Endothelial cell of umbilical vein (primary cell): ENCODE measurements around the gene ZMYM3. TPM values are rescaled to one million over a fixed set of nuclear protein-coding genes. Genes with fewer than 3 reads are reported as not detected.
"Not testable (repeated sequence)": the region's sequence is repeated elsewhere in the genome, so short reads cannot be mapped to it uniquely, and the experiment has no call there.

Experiments used
- BruUV-seq: library from RNA; stranded (reverse); fragments of 400-500 nt; replicated peaks from 2 replicates; lab custom pipeline; 2021; lab: Mats Ljungman, UMichigan
- CTCF ChIA-PET: fragments of 300-600, 350-600 bp; sonication (Branson Sonifier 250); formaldehyde crosslinking; loops from one replicate; lab custom pipeline; 2021; ENCODE audit warnings: antibody characterized with exemption, inconsistent platforms; lab: Charles Lee
- POLR2A ChIA-PET: fragments of 300-600, 350-600 bp; sonication (Branson Sonifier 250); formaldehyde crosslinking; loops from one replicate; lab custom pipeline; 2021; ENCODE audit warnings: antibody characterized with exemption, inconsistent platforms; lab: Charles Lee
- DNase-seq: peaks from one replicate; pipeline ENCODE4 v3.0.0-alpha.2; 2011; ENCODE audit warnings: low read depth, low spot score
- FAIRE-seq: peaks from 2 replicates; lab custom pipeline; 2011; peaks lifted over from hg19 to GRCh38; lab: Jason Lieb, UNC
- H2AFZ ChIP-seq: 2 replicates; pipeline ENCODE4 v1.6.0; 2012; ENCODE audit warnings: low read depth, low read length, control low read depth, inconsistent platforms
- H3K27ac ChIP-seq: 2 replicates; pipeline ENCODE4 v1.5.1; 2011; ENCODE audit warnings: low read depth, mild to moderate bottlenecking, control low read depth, low read length, moderate library complexity; ENCODE audit not compliant: insufficient read depth
- H3K27me3 ChIP-seq, 2 experiments: 2 replicates each; pipeline versions ENCODE4 v1.6.0 to v1.6.1; 2011; ENCODE audit warnings: low read length in 2 of 2, mixed read lengths in 1 of 2; ENCODE audit not compliant: control insufficient read depth in 2 of 2, insufficient read depth in 2 of 2
- H3K36me3 ChIP-seq, 2 experiments: 2 replicates in 1 of 2; 3 replicates in 1 of 2; pipeline ENCODE4 v1.5.1; 2011; ENCODE audit warnings: low read length in 2 of 2, mild to moderate bottlenecking in 1 of 2, moderate library complexity in 1 of 2; ENCODE audit not compliant: control insufficient read depth in 2 of 2, insufficient read depth in 2 of 2; ENCODE audit errors: extremely low read depth in 1 of 2
- H3K4me1 ChIP-seq: 3 replicates; pipeline ENCODE4 v1.5.1; 2011; ENCODE audit warnings: mild to moderate bottlenecking, low read length; ENCODE audit not compliant: control insufficient read depth, insufficient read depth; ENCODE audit errors: extremely low read depth
- H3K4me2 ChIP-seq: 2 replicates; pipeline ENCODE4 v1.6.1; 2011; ENCODE audit warnings: low read length, control low read depth, mixed read lengths; ENCODE audit not compliant: insufficient read depth
- H3K4me3 ChIP-seq, 3 experiments: fragments of 200-600 bp in 1 of 3; sonication (generic), shearing (Covaris generic) in 1 of 3; replicated peaks in 1 of 3; 2 replicates each; pipeline ENCODE4 v1.5.1; 2011 to 2016; ENCODE audit warnings: control low read depth in 3 of 3, low read length in 3 of 3, mild to moderate bottlenecking in 2 of 3, inconsistent platforms in 1 of 3, low read depth in 1 of 3, moderate library complexity in 1 of 3; ENCODE audit not compliant: insufficient read depth in 1 of 3
- H3K79me2 ChIP-seq: 2 replicates; pipeline ENCODE4 v1.6.0; 2012; ENCODE audit warnings: low read length, inconsistent platforms; ENCODE audit not compliant: control insufficient read depth, insufficient read depth
- H3K9ac ChIP-seq: replicated peaks from 2 replicates; pipeline ENCODE3; 2011; ENCODE audit warnings: low read length, control low read depth; ENCODE audit not compliant: insufficient read depth; ENCODE audit errors: extremely low read depth
- H3K9me1 ChIP-seq: replicated peaks from 3 replicates; pipeline ENCODE4 v1.6.0; 2011; ENCODE audit warnings: mild to moderate bottlenecking, low read length; ENCODE audit not compliant: control insufficient read depth, insufficient read depth; ENCODE audit errors: extremely low read depth
- H3K9me3 ChIP-seq: replicated peaks from 2 replicates; pipeline ENCODE4 v1.5.1; 2012; ENCODE audit warnings: low read length, inconsistent platforms; ENCODE audit not compliant: control insufficient read depth, insufficient read depth
- H4K20me1 ChIP-seq: replicated peaks from 2 replicates; pipeline ENCODE3; 2011; ENCODE audit warnings: mild to moderate bottlenecking, low read length; ENCODE audit not compliant: control insufficient read depth, insufficient read depth; ENCODE audit errors: extremely low read depth
- EZH2 ChIP-seq: IDR thresholded peaks from 2 replicates; pipeline ENCODE4 v1.6.1; 2012; ENCODE audit warnings: borderline replicate concordance, low read depth, mild to moderate bottlenecking, moderate library complexity, low read length, inconsistent platforms; ENCODE audit not compliant: severe bottlenecking
- FOS ChIP-seq: IDR thresholded peaks from 2 replicates; pipeline ENCODE4 v1.6.1; 2011; ENCODE audit warnings: mild to moderate bottlenecking, low read length, moderate library complexity, borderline replicate concordance; ENCODE audit not compliant: insufficient read depth
- GATA2 ChIP-seq: IDR thresholded peaks from 2 replicates; pipeline ENCODE4 v1.7.0; 2011; ENCODE audit warnings: low read depth, mild to moderate bottlenecking, moderate library complexity, mixed read lengths, low read length; ENCODE audit not compliant: insufficient read length, insufficient read depth
- JUN ChIP-seq: IDR thresholded peaks from 2 replicates; pipeline ENCODE4 v1.6.1; 2011; ENCODE audit warnings: borderline replicate concordance, low read depth; ENCODE audit not compliant: insufficient read length, insufficient read depth
- MYC ChIP-seq: IDR thresholded peaks from one replicate; pipeline ENCODE4 v1.6.1; 2011; ENCODE audit warnings: mild to moderate bottlenecking, low read depth, low read length
- POLR2A ChIP-seq: IDR thresholded peaks from 2 replicates; pipeline ENCODE4 v1.6.1; 2012; ENCODE audit warnings: low read depth, mild to moderate bottlenecking, control low read depth, low read length
- POLR2AphosphoS5 ChIP-seq: IDR thresholded peaks from 2 replicates; pipeline ENCODE4 v1.6.1; 2012; ENCODE audit warnings: low read depth, mild to moderate bottlenecking, control low read depth, low read length, moderate library complexity; ENCODE audit not compliant: insufficient read depth
- dilution Hi-C: fragments of 300-500 bp; cut with MboI; formaldehyde crosslinking; loops from one replicate; pipeline ENCODE4 v1.15.0; 2019; ENCODE audit warnings: low sequenced_read_pairs; ENCODE audit not compliant: extremely low pct_ligation_motif_present
- intact Hi-C: fragments of 100-400 bp; cut with micrococcal nuclease; formaldehyde crosslinking; loops from one replicate; pipeline ENCODE4 v1.10.0; 2022
- polyA plus RNA-seq, 4 experiments: library from polyadenylated mRNA; depleted of rRNA in 3 of 4; stranded (reverse) in 3 of 4; unstranded in 1 of 4; fragments of >200 nt; gene quantifications; 2 replicates each; pipeline versions ENCODE4 v1.2.1 to v1.2.3, GENCODE V29; 2011 to 2012; ENCODE audit warnings: missing spikeins in 1 of 4
- total RNA-seq: library from RNA; stranded (reverse); gene quantifications from 2 replicates; pipeline ENCODE4 v1.2.3, GENCODE V29; 2021
- TF ChIP-seq, protein P1 (sequence below), 2 donors: IDR thresholded peaks; 1 replicate in 1 of 2; 2 replicates in 1 of 2; pipeline ENCODE4 v1.5.1; 2011; ENCODE audit warnings: low read length in 2 of 2, mild to moderate bottlenecking in 2 of 2, moderate library complexity in 2 of 2, control low read depth in 1 of 2, inconsistent platforms in 1 of 2, low read depth in 1 of 2; ENCODE audit not compliant: insufficient read depth in 1 of 2; ENCODE audit errors: extremely low read depth in 1 of 2
- TF ChIP-seq, protein P2 (sequence below): IDR thresholded peaks from 2 replicates; pipeline ENCODE4 v1.6.1; 2011; ENCODE audit not compliant: insufficient read depth, insufficient read length

Gene ZMYM3
- total and polyA plus RNA-seq, 2 donors (not counting 3 experiments of a cell fraction or from before 2014, with no cell fraction given) = 26.5 to 32.9 TPM

DNA sequence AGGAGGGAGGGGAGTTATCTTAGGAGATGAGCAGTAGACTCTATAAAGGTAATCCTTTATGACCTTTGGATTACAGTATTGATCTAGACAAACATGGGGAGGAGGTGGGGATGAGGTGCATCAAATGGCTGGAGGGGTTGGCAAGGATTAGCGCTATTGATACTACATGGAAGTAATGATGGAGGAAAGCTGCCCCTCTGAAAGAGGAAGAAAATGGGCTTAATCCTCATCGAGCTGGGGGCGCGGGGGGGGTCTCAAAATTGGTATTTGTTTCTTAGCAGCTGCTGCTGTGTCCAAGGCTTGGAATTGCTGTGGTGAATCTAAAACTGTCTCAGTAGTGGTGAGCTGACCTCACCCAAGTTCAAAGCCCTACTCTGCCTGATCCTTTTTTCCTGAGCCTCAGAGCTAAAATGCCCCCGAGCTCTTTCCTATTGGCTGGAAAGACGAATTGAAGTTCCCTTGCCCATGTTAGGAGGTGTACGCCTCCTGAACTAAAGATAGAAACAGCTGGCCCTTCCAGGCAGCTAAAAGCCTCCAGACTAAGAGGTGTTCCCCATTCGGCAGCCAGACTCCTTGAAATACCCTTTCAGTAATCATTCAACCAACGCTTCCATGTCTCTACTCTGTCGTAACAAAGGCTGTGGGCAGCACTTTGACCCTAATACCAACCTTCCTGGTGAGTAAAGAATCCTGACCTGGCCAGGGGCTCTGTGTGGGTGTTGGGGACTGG lies 47.4 kb upstream of the ZMYM3 start, which contains the start of gene ITGB1BP2:
Gene ITGB1BP2 (plus strand): TSS at position 556 of the 730 bp plus-strand sequence. CDS start 57 bp downstream, at position 613.
- H2AFZ ChIP-seq = no peak within 1 kb of the TSS
- no peaks in the 10 kb centered on the region for H3K9me3 ChIP-seq
- TF ChIP-seq EZH2 (no peak), MYC (no peak), FOS (no peak), POLR2AphosphoS5 (no peak), POLR2A (no peak), JUN (no peak), GATA2 (no peak)
- TF ChIP-seq, protein P1, sequence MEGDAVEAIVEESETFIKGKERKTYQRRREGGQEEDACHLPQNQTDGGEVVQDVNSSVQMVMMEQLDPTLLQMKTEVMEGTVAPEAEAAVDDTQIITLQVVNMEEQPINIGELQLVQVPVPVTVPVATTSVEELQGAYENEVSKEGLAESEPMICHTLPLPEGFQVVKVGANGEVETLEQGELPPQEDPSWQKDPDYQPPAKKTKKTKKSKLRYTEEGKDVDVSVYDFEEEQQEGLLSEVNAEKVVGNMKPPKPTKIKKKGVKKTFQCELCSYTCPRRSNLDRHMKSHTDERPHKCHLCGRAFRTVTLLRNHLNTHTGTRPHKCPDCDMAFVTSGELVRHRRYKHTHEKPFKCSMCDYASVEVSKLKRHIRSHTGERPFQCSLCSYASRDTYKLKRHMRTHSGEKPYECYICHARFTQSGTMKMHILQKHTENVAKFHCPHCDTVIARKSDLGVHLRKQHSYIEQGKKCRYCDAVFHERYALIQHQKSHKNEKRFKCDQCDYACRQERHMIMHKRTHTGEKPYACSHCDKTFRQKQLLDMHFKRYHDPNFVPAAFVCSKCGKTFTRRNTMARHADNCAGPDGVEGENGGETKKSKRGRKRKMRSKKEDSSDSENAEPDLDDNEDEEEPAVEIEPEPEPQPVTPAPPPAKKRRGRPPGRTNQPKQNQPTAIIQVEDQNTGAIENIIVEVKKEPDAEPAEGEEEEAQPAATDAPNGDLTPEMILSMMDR (IDR thresholded peaks at IDR 0.05; ENCODE audit: extremely low read depth in 1 of 2, insufficient read depth in 1 of 2, low read depth in 1 of 2, low read length in 2 of 2) = no peak
- TF ChIP-seq, protein P2, sequence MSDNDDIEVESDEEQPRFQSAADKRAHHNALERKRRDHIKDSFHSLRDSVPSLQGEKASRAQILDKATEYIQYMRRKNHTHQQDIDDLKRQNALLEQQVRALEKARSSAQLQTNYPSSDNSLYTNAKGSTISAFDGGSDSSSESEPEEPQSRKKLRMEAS = no peak
- H4K20me1 ChIP-seq = no peaks in the 10 kb centered on the region
- H3K9ac ChIP-seq = no peak within 1 kb of the TSS
- peaks cover 20 to 23% of the 10 kb centered on the region in 2 experiments for H3K36me3 ChIP-seq
- FAIRE-seq (no peak), DNase-seq (peak; percentile 1)
- POLR2A ChIA-PET = interaction anchor here (1.0 kb wide), 1 partner anchor 18 kb away, joined by 4 read pairs; the partner anchor contains the start of gene NONO
- H3K4me3 ChIP-seq = no peak within 1 kb of the TSS
- dilution Hi-C loops = no loop called here
- H3K27me3 ChIP-seq = no peaks in the 10 kb centered on the region
- no peaks in the 10 kb centered on the region for H3K9me1 ChIP-seq
- intact Hi-C loops = loop anchor here (5.0 kb wide), 1 partner anchor 66 kb away; the partner anchor contains the start of gene TAF1
- H3K27ac ChIP-seq = peak within 1 kb of the TSS; percentile 37
- no peaks in the 10 kb centered on the region for H3K79me2 ChIP-seq
- no TSS peak for BruUV-seq
- H3K4me1 ChIP-seq = peaks cover 26% of the 10 kb centered on the region
- H3K4me2 ChIP-seq = peak within 1 kb of the TSS; percentile 10
- CTCF ChIA-PET = no interaction called here

DNA sequence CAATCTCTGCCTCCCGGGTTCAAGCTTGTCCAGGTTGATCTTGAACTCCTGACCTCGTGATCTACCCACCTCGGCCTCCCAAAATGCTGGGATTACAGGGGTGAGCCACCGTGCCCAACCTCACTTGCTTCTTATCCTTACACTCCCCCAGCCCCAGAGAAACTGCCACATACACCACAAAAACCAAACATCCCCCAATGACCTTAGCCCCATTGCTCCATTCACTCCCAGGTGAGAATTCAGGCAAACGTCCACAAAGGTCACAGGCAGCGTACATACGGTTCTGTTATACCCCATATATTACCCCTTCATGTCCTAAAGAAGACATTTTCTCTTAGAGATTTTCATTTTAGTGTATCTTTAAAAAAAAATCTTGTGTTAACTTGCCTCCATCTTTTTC lies 46.6 kb upstream of the ZMYM3 start:
- H3K79me2 ChIP-seq, H3K27me3 ChIP-seq, dilution Hi-C loops, CTCF ChIA-PET, H4K20me1 ChIP-seq, H3K4me3 ChIP-seq, POLR2A ChIA-PET, H3K4me2 ChIP-seq, H3K9me1 ChIP-seq, DNase-seq, H2AFZ ChIP-seq, H3K27ac ChIP-seq, H3K9ac ChIP-seq, H3K9me3 ChIP-seq: not testable (repeated sequence)
- BruUV-seq = TSS peak; percentile 84
- Histone ChIP-seq H3K4me1 (peaks cover 26% of the 10 kb centered on the region), H3K36me3 (peaks cover 20 to 23% of the 10 kb centered on the region in 2 experiments)
- intact Hi-C loops = loop anchor here (5.0 kb wide), 1 partner anchor 67 kb away; the partner anchor contains the start of gene TAF1
- peak; percentile 4 for FAIRE-seq
